PC-9 (cell line): Measurements from ENCODE around the gene ZNF580. TPM values are rescaled to one million over a fixed set of nuclear protein-coding genes. Genes with fewer than 3 reads are reported as not detected.
A peak's percentile ranks its signal among the peaks of the same experiment; 100 is the strongest.

Source experiments
- BruUV-seq: library from RNA; stranded (reverse); fragments of 400-500 nt; replicated peaks from 2 replicates; lab custom pipeline; 2021; lab: Mats Ljungman, UMichigan
- CTCF ChIA-PET: fragments of 300-600 bp; sonication (Branson Sonifier 250); formaldehyde crosslinking; loops from one replicate; lab custom pipeline; 2022; ENCODE audit warnings: antibody characterized with exemption; lab: Charles Lee
- POLR2A ChIA-PET: fragments of 300-600 bp; sonication (Branson Sonifier 250); formaldehyde crosslinking; loops from one replicate; lab custom pipeline; 2022; ENCODE audit warnings: antibody characterized with exemption; ENCODE audit not compliant: unreplicated experiment; lab: Charles Lee
- DNase-seq, 2 experiments: peaks; one replicate each; pipeline versions ENCODE4 v3.0.0 to v3.0.0-alpha.2; 2015 to 2022; ENCODE audit warnings: mixed read lengths in 1 of 2
- H2AFZ ChIP-seq: fragments of 200-600 bp; sonication (generic); 2 replicates; pipeline ENCODE4 v1.8.1; 2017; ENCODE audit warnings: antibody characterized with exemption
- H3F3A ChIP-seq: fragments of 200-600 bp; sonication (generic); 2 replicates; pipeline ENCODE4 v1.8.1; 2017; ENCODE audit warnings: antibody characterized with exemption, mild to moderate bottlenecking, low read depth; ENCODE audit not compliant: insufficient read depth
- H3K27ac ChIP-seq: fragments of 200-600 bp; sonication (generic); 2 replicates; pipeline ENCODE4 v1.6.1; 2016; ENCODE audit warnings: mixed run types
- H3K27me3 ChIP-seq: fragments of 200-600 bp; sonication (generic); 2 replicates; pipeline ENCODE4 v1.6.1; 2016; ENCODE audit warnings: low read depth, mixed run types; ENCODE audit not compliant: insufficient read depth
- H3K36me3 ChIP-seq: fragments of 200-600 bp; sonication (generic); 2 replicates; pipeline ENCODE4 v1.6.1; 2016; ENCODE audit warnings: low read depth, mixed run types
- H3K4me1 ChIP-seq: fragments of 200-600 bp; sonication (generic); replicated peaks from 2 replicates; pipeline ENCODE4 v1.6.1; 2016; ENCODE audit warnings: mixed run types; ENCODE audit not compliant: insufficient read depth
- H3K4me2 ChIP-seq: fragments of 200-600 bp; sonication (generic); 2 replicates; pipeline ENCODE4 v1.6.1; 2017; ENCODE audit warnings: mixed run types
- H3K4me3 ChIP-seq: fragments of 200-600 bp; sonication (generic); 2 replicates; pipeline ENCODE4 v1.6.1; 2016; ENCODE audit warnings: mixed run types
- H3K79me2 ChIP-seq: fragments of 200-600 bp; sonication (generic); 2 replicates; pipeline ENCODE4 v1.6.1; 2017; ENCODE audit warnings: low read depth, mixed run types
- H3K9me2 ChIP-seq: fragments of 200-600 bp; sonication (generic); 2 replicates; pipeline ENCODE4 v1.8.1; 2017; ENCODE audit warnings: mild to moderate bottlenecking; ENCODE audit not compliant: insufficient read depth
- H3K9me3 ChIP-seq: fragments of 200-600 bp; sonication (generic); 2 replicates; pipeline ENCODE4 v1.8.1; 2016; ENCODE audit warnings: low read depth; ENCODE audit not compliant: insufficient read depth
- H4K20me1 ChIP-seq: fragments of 200-600 bp; sonication (generic); 2 replicates; pipeline ENCODE4 v1.8.1; 2017; ENCODE audit not compliant: insufficient read depth
- CTCF ChIP-seq: fragments of 200-600 bp; sonication (generic); conservative IDR thresholded peaks from 2 replicates; pipeline ENCODE4 v1.6.1; 2017; ENCODE audit warnings: mixed run types, antibody characterized with exemption, mild to moderate bottlenecking, moderate library complexity
- EZH2 ChIP-seq: fragments of 200-600 bp; sonication (generic); IDR thresholded peaks from 2 replicates; pipeline ENCODE4 v1.8.0; 2017; ENCODE audit warnings: antibody characterized with exemption, low read depth
- intact Hi-C: fragments of 100-400 bp; cut with micrococcal nuclease; formaldehyde crosslinking; loops from one replicate; pipeline ENCODE4 v1.10.0; 2022; ENCODE audit not compliant: unreplicated experiment
- total RNA-seq: library from RNA; stranded (reverse); gene quantifications from 2 replicates; pipeline ENCODE4 v1.2.3, GENCODE V29; 2021

The ZNF580 gene
- total RNA-seq, 1 experiment from 2014 or later, result 56.6 TPM

GRCh38 chr19:55675661-55676354 lies 35.0 kb downstream of the ZNF580 start:
- CTCF ChIA-PET, result interaction anchor here (0.5 to 0.7 kb wide), 3 partner anchors 8 to 444 kb away, joined by 3 to 7 read pairs (median 5); no protein-coding TSS in a partner anchor
- Histone ChIP-seq H3K27ac (peak overlapping the region; percentile 5; the same call in 1 of the 2 replicates), H3K79me2 (peaks cover 84% of the 10 kb centered on the region), H4K20me1 (peaks cover 57% of the 10 kb centered on the region), H2AFZ (peak overlapping the region; percentile 76; the same call in 1 of the 2 replicates), H3K4me2 (peak overlapping the region; percentile 92), H3K9me2 (no peaks in the 10 kb centered on the region), H3K4me3 (peak overlapping the region; percentile 93), H3K36me3 (peaks cover 34% of the 10 kb centered on the region), H3K9me3 (no peaks in the 10 kb centered on the region), H3K27me3 (no peaks in the 10 kb centered on the region), H3F3A (peaks cover 38% of the 10 kb centered on the region), H3K4me1 (peaks cover 29% of the 10 kb centered on the region)
- TSS peak; percentile 43 for BruUV-seq
- intact Hi-C loops, result loop anchor here (1.0 kb wide), 1 partner anchor 33 kb away; the partner anchor contains the start of gene ZNF581
- POLR2A ChIA-PET, result no interaction called here
- DNase-seq, result no peak
- TF ChIP-seq EZH2 (no peak), CTCF (no peak)

GRCh38 chr19:55676383-55676782 lies 35.6 kb downstream of the ZNF580 start:
- BruUV-seq, result no TSS peak
- POLR2A ChIA-PET, result no interaction called here

More at GRCh38 chr19:55676383-55676782, 35.6 kb downstream of the ZNF580 start:
- Histone ChIP-seq H3K4me2 (peak overlapping the region; percentile 92), H3K27me3 (no peaks in the 10 kb centered on the region), H2AFZ (no peak overlapping the region), H3F3A (peaks cover 32% of the 10 kb centered on the region), H3K36me3 (peaks cover 40% of the 10 kb centered on the region), H3K9me2 (no peaks in the 10 kb centered on the region), H3K79me2 (peaks cover 84% of the 10 kb centered on the region), H3K9me3 (no peaks in the 10 kb centered on the region), H3K4me1 (peaks cover 26% of the 10 kb centered on the region), H4K20me1 (peaks cover 57% of the 10 kb centered on the region), H3K27ac (no peak overlapping the region), H3K4me3 (peak overlapping the region; percentile 93)
- CTCF ChIA-PET, result interaction anchor here (0.5 to 0.7 kb wide), 2 partner anchors 9 to 444 kb away, joined by 5 to 7 read pairs; no protein-coding TSS in a partner anchor
- no peak for DNase-seq
- TF ChIP-seq EZH2, result no peak
- no peak for TF ChIP-seq CTCF
- intact Hi-C loops, result no loop called here
